Stimulated activated CD4-positive, alpha-beta T cell treated with anti-CD3 and anti-CD28 coated beads, Interleukin-1b, Interleukin-23, amount 100 ng/mL, for 24 hours (primary cell): Measurements from ENCODE around the gene PRDM16.
"Not testable (repeated sequence)": the region's sequence is repeated elsewhere in the genome, so short reads cannot be mapped to it uniquely, and the experiment has no call there.

Experiments used
- DNase-seq, 4 experiments: peaks; one replicate each; pipeline ENCODE4 v3.0.0-alpha.2; 2020; ENCODE audit warnings: low read depth in 4 of 4, low spot score in 1 of 4

Gene PRDM16

GRCh38 chr1:3080053-3080955 lies 11.3 kb downstream of the PRDM16 start:
- DNase-seq, result no peak

DNA sequence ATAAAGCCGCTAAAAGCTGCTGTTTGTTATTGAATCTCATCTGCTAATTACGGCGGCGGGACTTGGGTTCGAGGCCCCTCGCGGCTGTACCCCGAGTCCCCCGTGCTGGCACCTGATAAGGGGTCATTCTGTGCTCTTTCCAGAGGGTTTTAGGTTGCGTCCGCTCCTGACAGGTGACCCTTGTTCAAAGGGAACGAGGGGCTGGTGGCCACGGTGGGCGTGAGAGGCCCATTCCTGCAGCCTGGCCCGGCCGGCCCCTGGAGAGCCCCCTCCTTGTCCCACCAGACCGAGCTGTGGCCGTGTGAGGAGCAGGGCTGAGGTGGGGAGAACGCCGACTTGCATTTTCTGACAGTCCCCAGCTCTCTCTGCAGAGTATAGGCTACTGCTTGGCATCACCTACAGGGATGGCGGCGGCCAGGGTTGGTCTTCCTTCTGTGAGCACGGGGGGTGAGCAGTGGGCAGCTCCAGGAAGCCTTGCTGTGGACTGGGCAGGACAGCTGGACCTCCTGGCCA lies 12.2 kb downstream of the PRDM16 start:
- DNase-seq, result no peak

- no peak for DNase-seq
These were observed 13.0 kb downstream of the PRDM16 start for GRCh38 chr1:3082051-3082450.

- no peak for DNase-seq
These were observed 13.8 kb downstream of the PRDM16 start for GRCh38 chr1:3082571-3083516.

GRCh38 chr1:3084154-3084553 lies 15.2 kb downstream of the PRDM16 start:
- DNase-seq, result no peak

GRCh38 chr1:3084726-3085125 lies 15.7 kb downstream of the PRDM16 start:
- DNase-seq, result no peak

DNA sequence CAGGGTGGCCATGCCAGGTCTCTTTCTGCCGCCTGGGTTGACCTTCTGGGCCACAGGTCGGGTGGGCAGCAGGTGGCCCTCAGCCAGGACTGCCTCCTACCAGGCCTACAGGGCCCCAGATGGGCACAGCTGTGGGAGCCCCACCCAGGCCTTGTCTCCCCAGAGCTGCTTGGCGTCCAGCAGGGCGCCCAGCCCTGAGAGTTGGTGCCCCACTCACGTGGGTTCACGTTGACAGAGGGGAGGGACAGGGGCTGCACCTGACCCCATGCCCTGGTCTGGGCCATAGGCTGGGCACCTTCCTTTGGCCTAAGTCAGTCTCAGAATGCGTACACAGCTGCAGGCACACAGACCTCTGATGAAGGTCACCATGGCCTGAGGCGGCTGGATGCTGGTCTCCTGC lies 16.7 kb downstream of the PRDM16 start:
- no peak for DNase-seq

DNA sequence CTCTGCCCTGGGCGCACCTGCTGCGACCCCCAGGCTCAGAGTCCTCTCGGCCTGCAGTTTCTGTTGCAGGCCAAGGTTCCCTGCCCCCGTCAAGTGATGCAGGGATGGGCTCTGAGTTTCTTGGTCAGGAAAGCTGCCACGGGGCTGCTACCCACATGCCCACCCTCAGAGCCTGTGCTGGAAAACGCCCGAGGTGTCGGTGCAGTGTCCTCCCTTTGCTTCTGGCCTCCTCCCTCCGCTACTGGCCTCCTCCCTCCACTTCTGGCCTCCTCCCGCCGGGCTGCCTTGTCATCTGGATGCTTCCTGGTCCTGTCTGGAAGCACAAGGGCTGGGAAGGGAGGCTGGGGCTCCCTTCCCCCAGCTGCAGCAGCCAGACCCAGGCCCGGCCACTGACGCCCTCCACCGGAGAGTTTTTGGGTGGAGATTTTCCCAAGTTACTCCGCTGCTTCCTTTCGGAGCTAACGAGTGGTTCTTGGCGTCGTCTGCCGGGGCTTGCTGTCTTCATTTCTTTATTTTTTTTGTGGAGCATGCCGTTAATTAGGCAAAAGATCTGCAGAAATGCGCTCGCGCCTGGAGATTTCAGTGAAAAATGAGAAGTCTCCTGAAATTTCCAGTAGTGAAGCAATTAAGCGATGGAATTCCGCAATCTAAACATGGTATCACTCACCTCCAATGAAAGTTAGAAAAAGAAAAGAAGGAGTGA lies 17.4 kb downstream of the PRDM16 start:
- no peak for DNase-seq

- no peak for DNase-seq
These were observed 18.0 kb downstream of the PRDM16 start for GRCh38 chr1:3087049-3087448.

GRCh38 chr1:3087946-3088668 lies 19.1 kb downstream of the PRDM16 start:
- not testable (repeated sequence) for DNase-seq

DNA sequence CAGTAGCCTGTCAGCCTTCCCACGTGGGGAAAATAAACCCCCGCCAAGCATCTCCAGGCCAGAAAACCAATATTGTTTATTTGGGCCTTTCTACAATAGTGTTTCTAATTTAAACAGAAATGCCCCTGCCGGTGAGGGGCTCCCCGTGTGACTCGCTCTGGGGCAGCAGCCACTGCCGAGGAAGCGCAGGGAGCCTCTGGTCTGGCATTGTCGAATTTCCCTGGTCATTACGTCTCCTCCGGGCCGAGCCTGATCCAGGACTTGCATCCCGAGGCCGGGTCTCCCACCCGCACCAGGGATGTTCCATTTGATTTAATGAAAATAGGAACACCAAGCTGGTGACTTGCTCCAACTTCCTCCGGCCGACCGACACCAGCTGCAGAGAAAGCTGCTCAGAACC lies 20.5 kb downstream of the PRDM16 start:
- DNase-seq, result no peak

DNA sequence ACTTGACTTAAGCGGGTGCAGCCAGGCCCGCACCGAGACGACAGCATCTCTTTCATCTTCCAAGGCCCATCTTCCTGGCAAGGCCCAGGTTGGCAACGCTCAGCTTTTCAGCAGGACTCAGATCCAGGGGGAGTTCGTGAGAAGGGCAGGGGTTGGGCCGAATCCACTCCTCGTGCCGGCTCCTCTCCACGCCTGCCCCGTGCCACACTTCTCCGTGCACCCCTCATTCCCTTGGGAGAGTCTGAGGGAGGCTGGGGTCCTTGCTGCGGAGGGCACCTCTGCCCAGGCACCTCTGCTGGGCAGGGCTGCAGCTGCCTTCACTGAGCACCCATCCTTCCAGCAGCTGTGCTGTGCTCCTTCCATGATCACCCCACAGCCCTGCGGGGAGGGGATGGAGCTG lies 22.3 kb downstream of the PRDM16 start:
- no peak for DNase-seq

DNA sequence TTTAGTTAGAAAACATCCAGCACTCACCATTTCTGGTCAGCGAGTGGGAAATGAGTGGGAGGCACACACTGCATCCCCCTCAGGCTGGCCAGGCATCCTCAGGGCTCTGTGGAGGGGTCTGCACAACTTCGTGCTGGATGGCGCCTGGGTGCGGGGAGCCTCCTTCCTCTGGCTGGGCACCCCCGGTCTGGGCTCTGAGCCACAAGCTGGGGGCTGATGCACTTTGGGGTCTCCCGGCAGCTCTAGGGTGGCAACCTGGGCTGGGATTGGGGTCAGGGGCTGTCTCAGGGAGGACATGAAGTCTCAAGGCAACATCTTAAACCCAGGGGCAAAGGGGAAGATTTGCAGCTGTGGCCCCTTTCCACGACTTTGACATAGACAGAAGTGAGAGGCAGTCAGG lies 23.5 kb downstream of the PRDM16 start:
- DNase-seq, result no peak

DNA sequence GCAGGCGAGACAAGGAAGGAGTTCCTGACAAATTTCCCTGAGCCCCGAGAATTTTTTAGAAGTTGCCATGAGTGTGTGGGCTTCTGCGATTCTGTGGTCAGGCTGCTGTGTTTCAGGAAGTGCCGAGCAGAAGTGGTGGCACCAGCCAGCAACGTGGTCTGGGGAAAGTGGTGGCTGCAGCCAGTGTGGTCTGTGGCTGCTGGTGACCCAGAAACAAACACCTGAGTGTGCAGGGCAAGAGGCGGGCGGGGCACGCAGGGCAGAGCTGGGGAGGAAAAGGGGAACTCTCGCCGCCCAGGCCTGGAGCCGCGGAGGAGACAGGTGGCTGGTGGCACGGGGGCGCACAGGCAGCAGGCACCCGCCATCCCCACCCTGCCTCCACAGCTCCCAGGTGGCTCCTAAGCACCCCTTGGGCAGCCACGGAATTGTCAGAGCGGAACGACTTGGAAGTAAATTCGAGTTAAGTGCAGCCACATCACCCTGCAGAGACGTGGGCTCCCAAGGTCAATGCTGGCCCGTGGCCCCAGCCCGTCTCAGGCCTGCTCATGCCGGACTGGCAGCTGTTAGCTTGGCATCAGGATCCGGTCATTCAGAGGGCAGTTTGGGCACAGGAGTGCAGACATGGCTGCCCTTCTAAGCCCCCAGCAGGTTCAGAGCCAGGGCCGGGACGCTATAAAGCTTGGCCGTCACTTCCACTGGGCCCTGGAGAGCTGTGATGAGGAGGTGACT lies 25.1 kb downstream of the PRDM16 start:
- DNase-seq, result no peak

GRCh38 chr1:3094863-3095780 lies 26.1 kb downstream of the PRDM16 start:
- DNase-seq, result no peak

GRCh38 chr1:3096345-3096744 lies 27.3 kb downstream of the PRDM16 start:
- no peak for DNase-seq

DNA sequence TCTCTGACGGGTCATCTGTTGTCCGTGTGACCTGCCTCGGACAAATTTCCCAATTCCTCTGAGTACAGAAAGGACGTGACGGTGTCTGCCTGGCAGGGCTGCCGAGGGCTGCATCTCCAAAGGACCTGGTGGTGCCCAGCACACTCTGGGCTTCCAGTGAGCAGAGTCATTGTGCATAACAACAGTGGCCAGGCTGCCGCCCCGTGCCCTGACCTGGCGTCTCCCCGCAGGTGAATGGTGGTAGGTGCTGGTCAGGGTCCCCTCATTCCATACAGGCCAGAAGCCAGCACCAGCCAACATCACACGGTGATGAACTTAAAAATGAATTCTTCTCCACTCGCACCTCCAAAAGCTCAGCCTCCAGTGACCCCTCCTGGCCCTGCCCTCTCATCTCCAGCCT lies 28.2 kb downstream of the PRDM16 start:
- no peak for DNase-seq

- no peak for DNase-seq
These were observed 28.9 kb downstream of the PRDM16 start for GRCh38 chr1:3097861-3098260.

DNA sequence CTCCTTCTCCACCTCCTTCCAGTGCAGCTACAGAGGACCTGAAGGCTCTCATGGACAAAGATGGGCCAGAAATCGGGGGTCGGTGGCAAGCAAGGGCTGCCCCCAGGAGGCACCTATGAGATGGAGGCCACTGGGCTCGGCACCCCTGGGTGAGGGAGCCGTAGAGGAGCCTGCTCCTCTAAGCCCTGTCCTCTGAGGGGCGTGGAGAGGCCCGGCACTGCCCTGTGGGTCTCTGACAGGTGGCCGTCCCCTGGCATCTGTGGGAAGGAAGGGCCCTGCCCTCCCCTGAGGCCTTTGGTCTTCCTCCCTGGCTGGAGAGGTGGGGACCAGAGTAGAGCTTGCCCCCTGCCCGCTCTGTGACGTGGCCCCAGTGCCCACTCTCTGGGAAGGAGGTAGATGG lies 30.9 kb downstream of the PRDM16 start:
- no peak for DNase-seq
